T1000 (cell line): ENCODE measurements around the gene LMBR1L.

Experiments used
- DNase-seq: peaks from one replicate; lab custom pipeline; 2025; ENCODE audit warnings: mixed read lengths; lab: John Stamatoyannopoulos, UW

LMBR1L gene

DNA sequence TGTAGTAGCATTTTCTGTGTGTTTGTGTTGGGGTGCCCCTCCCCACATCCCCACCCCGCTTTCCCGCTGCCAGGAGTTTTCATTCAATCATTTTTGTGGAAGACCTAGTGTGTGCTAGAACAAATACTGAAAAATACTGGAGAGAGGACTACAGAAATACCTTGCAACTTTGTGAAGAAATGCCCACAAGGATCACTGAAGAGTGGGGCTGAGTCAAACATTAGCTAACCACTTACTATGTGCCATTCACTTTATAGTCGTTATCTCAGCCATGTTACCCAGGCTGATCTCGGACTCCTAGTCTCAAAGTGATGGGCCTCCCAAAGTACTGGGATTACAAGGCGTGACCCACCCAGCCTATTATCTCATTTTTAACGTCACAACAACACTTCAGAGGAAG lies 559 bp upstream of the LMBR1L start:
- DNase-seq = no peak

DNA sequence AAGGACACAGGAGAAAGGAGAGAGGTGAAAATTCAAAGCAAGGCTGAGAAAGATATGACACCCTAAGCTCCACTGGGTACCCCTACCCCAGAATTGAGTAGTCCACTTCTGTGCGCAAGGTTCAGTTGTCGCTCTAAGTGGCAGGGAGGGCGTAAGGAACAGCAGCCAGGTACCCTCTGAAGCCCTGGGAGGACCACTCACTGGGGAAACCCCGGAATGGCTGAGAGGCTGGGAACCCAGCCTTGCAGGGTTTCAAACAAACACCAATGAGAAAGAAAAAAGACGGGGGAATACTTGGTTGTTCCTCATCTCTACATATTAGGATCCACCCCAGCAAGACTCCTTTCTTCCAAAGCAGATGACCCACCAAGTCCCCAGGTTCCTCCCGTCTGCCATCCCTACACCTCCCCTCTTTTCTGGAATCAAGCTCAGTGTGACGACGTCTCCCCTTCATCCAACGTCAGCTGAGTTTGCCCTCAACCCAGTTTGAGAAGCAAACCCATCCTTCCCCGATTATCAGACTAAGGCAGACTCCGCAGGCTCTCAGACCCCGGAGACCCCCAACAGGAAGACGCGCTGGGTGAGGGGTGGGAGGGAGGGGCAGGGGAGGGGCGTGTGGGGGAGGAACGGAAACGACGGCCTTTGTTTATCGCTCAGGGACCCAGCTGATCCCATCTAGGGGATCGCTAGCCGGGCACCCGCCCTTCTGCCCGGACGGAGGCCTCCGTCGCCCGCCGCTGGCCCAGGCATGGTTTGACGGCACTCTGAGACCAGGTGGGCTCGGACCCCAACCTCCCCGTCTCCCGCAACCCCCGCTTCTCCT lies 795 bp downstream of the LMBR1L start:
- DNase-seq = no peak

DNA sequence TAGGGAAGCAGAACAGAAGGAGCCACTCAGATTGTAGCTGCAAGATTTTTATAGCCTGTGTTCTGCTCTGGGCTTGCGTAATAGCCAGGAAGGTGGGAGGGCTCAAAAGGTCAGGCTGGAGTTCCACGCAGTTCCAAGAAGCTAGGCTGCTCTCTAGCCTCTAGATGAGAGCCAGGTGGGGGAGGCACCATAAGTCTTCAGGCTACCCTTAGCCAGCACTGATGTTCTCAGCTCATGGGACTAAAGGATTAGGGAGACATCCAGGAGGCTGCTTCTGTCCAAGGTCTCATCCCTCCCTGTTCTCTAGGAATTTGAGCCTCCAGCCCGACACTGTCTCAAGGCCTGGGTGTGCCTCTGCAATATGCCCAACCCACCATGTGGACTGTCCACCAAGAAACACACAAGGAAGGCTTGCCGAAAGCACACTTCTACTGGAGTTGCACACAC lies 1.7 kb downstream of the LMBR1L start:
- DNase-seq = no peak

- no peak for DNase-seq
Measured at GRCh38 chr12:49105504-49106084, 5.1 kb downstream of the LMBR1L start.

- DNase-seq = no peak
Measured at GRCh38 chr12:49104822-49105221, 5.8 kb downstream of the LMBR1L start.

- DNase-seq = no peak
Measured at GRCh38 chr12:49100380-49100779, 10.3 kb downstream of the LMBR1L start.

- no peak for DNase-seq
Measured at GRCh38 chr12:49098703-49099102, 11.9 kb downstream of the LMBR1L start.

- no peak for DNase-seq
Measured at GRCh38 chr12:49098035-49098451, 12.6 kb downstream of the LMBR1L start.

- DNase-seq = no peak
Measured at GRCh38 chr12:49097381-49097780, 13.3 kb downstream of the LMBR1L start.

GRCh38 chr12:49094975-49095365 lies 15.7 kb downstream of the LMBR1L start:
- no peak for DNase-seq

GRCh38 chr12:49094160-49094974 lies 16.3 kb downstream of the LMBR1L start, which contains the start of gene DHH:
Gene DHH (minus strand): TSS chr12:49094801. CDS start chr12:49094512, 289 bp downstream.
- no peak for DNase-seq

- no peak for DNase-seq
Measured at GRCh38 chr12:49093792-49094159, 16.9 kb downstream of the LMBR1L start.

GRCh38 chr12:49092816-49093406 lies 17.7 kb downstream of the LMBR1L start:
- no peak for DNase-seq

- DNase-seq = no peak
Measured at GRCh38 chr12:49092086-49092815, 18.4 kb downstream of the LMBR1L start.

- no peak for DNase-seq
Measured at GRCh38 chr12:49091836-49092085, 18.9 kb downstream of the LMBR1L start.

DNA sequence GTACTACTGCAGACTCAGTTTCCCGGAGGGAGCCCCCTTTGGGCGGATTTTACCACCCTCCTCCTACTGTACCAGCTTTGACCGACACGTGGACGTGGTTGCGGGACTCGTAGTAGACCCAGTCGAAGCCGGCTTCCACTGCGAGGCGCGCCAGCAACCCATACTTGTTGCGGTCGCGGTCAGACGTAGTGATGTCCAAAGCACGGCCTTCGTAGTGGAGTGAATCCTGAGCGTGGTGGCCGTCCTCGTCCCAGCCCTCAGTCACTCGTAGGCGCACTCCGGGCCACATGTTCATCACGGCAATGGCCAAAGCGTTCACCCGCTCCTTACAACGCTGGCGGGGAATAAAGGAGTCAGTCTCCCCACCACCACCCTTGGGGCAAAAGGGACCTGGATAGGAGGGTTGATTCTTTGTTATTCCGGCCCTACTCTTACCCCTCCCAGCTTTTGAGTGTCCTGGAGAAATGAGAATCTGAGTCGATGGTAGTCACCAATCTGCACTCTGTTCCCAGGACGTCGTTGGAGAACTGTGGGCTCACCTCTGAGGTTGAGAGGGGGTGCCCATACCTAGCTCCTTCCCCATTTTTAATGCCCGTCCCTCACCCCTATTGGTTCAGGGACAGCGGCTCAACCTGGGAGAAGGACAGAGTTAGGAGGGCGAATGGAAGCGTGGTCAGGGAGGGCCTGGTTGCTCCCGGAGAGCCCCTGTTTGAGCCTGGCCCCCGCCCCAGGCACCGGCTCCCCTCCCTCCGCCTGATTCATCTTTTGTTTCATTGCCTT lies 19.4 kb downstream of the LMBR1L start:
- DNase-seq = no peak

GRCh38 chr12:49089821-49090773 lies 20.6 kb downstream of the LMBR1L start:
- no peak for DNase-seq

GRCh38 chr12:49088932-49089330 lies 21.7 kb downstream of the LMBR1L start:
- no peak for DNase-seq

GRCh38 chr12:49088150-49088931 lies 22.3 kb downstream of the LMBR1L start:
- peak; percentile 84 for DNase-seq
